ENCODE data around the gene HDAC4. TPM values are rescaled to one million over a fixed set of nuclear protein-coding genes. Genes with fewer than 3 reads are reported as not detected.
"Not testable (repeated sequence)": the region's sequence is repeated elsewhere in the genome, so short reads cannot be mapped to it uniquely, and the experiment has no call there.

Gene HDAC4
- total RNA-seq, 1 experiment from 2014 or later = 47.6 TPM

DNA sequence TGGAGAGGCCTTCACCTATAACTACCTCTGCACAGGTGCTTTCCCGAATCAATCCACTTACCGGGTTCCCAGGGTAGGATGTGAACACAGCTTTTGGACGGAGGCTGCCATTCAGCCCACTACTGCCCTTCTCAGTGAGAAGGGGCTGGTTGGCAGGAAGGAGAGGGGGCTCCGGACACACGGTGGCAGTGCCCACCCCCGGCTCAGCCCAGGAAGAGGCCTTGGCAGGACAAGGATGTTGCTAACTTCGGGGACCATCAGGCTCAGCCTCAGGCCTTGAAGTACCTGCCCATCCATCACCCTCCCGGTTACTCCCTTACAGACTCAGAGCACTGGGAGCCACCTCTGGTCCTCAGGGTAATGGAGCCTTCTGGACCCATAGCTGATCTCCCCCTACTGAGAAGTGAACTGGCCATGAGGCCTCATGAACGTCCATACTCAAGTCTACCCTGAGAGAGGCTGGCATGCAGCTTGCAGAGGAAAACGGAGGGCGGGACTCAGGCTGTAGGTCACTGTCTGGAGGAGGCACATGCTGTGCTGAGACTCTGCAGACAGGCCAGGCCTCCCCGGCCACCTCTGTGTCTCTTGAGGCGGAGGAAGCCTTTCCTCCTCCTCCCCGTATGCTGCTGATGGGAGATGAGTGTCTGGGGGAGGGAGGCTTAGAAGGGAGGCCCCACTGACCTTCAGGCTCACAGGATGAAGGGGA, 361.9 kb downstream of the HDAC4 start (continued):
- TF ChIP-seq, protein P1, sequence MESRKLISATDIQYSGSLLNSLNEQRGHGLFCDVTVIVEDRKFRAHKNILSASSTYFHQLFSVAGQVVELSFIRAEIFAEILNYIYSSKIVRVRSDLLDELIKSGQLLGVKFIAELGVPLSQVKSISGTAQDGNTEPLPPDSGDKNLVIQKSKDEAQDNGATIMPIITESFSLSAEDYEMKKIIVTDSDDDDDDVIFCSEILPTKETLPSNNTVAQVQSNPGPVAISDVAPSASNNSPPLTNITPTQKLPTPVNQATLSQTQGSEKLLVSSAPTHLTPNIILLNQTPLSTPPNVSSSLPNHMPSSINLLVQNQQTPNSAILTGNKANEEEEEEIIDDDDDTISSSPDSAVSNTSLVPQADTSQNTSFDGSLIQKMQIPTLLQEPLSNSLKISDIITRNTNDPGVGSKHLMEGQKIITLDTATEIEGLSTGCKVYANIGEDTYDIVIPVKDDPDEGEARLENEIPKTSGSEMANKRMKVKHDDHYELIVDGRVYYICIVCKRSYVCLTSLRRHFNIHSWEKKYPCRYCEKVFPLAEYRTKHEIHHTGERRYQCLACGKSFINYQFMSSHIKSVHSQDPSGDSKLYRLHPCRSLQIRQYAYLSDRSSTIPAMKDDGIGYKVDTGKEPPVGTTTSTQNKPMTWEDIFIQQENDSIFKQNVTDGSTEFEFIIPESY (IDR thresholded peaks at IDR 0.05; ENCODE audit: extremely low read depth, insufficient replicate concordance, low read length) = no peak
- TF ChIP-seq SRF (IDR thresholded peaks at IDR 0.05; ENCODE audit: low read depth) = no peak

- RAD21 ChIA-PET (ENCODE audit: low non-redundant PET in 1 of 2, low total read pairs in 2 of 2, uncharacterized antibody in 2 of 2, unreplicated experiment in 2 of 2); POLR2A ChIA-PET; ATAC-seq; H3K27ac ChIP-seq (ENCODE audit: low read depth, low read length); H3K4me2 ChIP-seq (ENCODE audit: low read length); BruUV-seq (replicated peaks); intact Hi-C loops (cut with micrococcal nuclease); H2AFZ ChIP-seq (ENCODE audit: low read depth, low read length, poor library complexity, severe bottlenecking); H3K27me3 ChIP-seq (ENCODE audit: insufficient read depth, low read length); H3K36me3 ChIP-seq (ENCODE audit: control insufficient read depth in 1 of 2, insufficient read depth in 2 of 2, low read length in 2 of 2); H4K20me1 ChIP-seq (ENCODE audit: insufficient read depth); H3K4me3 ChIP-seq (replicated peaks in 1 of 2; ENCODE audit: low read depth in 1 of 2, low read length in 2 of 2); DNase-seq (ENCODE audit: low read depth, low spot score); CTCF ChIA-PET; H3K9ac ChIP-seq (ENCODE audit: low read length); H3K79me2 ChIP-seq (ENCODE audit: insufficient read depth, low read length); H3K9me2 ChIP-seq (ENCODE audit: insufficient read depth); H3K4me1 ChIP-seq (ENCODE audit: control insufficient read depth in 1 of 2, insufficient read depth in 2 of 2, low read length in 2 of 2); H3K9me3 ChIP-seq (ENCODE audit: control insufficient read depth in 1 of 2, insufficient read depth in 1 of 2, low read depth in 1 of 2, low read length in 2 of 2): not testable (repeated sequence)
These were observed 362.5 kb downstream of the HDAC4 start for GRCh38 chr2:239038284-239038683.

- Histone ChIP-seq H3K36me3 (ENCODE audit: control insufficient read depth in 1 of 2, insufficient read depth in 2 of 2, low read length in 2 of 2) (no peaks in the 10 kb centered on the region), H3K27me3 (ENCODE audit: insufficient read depth, low read length) (peaks cover 3% of the 10 kb centered on the region; the same call in 1 of the 2 replicates), H3K4me1 (ENCODE audit: control insufficient read depth in 1 of 2, insufficient read depth in 2 of 2, low read length in 2 of 2) (peaks cover 0 to 3% of the 10 kb centered on the region in 2 experiments; a peak in 1 of 4 replicates), H3K4me3 (replicated peaks in 1 of 2; ENCODE audit: low read depth in 1 of 2, low read length in 2 of 2) (no peak overlapping the region), H4K20me1 (ENCODE audit: insufficient read depth) (no peaks in the 10 kb centered on the region), H3K27ac (ENCODE audit: low read depth, low read length) (no peak overlapping the region), H3K4me2 (ENCODE audit: low read length) (no peak overlapping the region), H2AFZ (ENCODE audit: low read depth, low read length, poor library complexity, severe bottlenecking) (no peak overlapping the region), H3K79me2 (ENCODE audit: insufficient read depth, low read length) (no peaks in the 10 kb centered on the region), H3K9ac (ENCODE audit: low read length) (no peak overlapping the region), H3K9me2 (ENCODE audit: insufficient read depth) (no peaks in the 10 kb centered on the region), H3K9me3 (ENCODE audit: control insufficient read depth in 1 of 2, insufficient read depth in 1 of 2, low read depth in 1 of 2, low read length in 2 of 2) (no peaks in the 10 kb centered on the region)
- CTCF ChIA-PET = no interaction called here
- BruUV-seq (replicated peaks) = no TSS peak
- intact Hi-C loops (cut with micrococcal nuclease) = no loop called here
- RAD21 ChIA-PET (ENCODE audit: low non-redundant PET in 1 of 2, low total read pairs in 2 of 2, uncharacterized antibody in 2 of 2, unreplicated experiment in 2 of 2) = no interaction called here
- POLR2A ChIA-PET = no interaction called here
- no peak for DNase-seq (ENCODE audit: low read depth, low spot score)
- no peak for ATAC-seq
- TF ChIP-seq EZH2 (IDR thresholded peaks at IDR 0.05) (no peak), ZNF274 (IDR thresholded peaks at IDR 0.05; ENCODE audit: low read depth, low read length) (no peak), POLR2AphosphoS5 (IDR thresholded peaks at IDR 0.05; ENCODE audit: low read depth, low read length) (no peak), POLR2A (IDR thresholded peaks at IDR 0.05; ENCODE audit: borderline replicate concordance, extremely low read depth, insufficient read depth, insufficient read length) (no peak), SRF (IDR thresholded peaks at IDR 0.05; ENCODE audit: low read depth) (no peak), SIN3A (IDR thresholded peaks at IDR 0.05; ENCODE audit: low read depth) (no peak), YY1 (IDR thresholded peaks at IDR 0.05; ENCODE audit: extremely low read depth, insufficient replicate concordance, low read depth, low read length) (no peak), ELF1 (IDR thresholded peaks at IDR 0.05; ENCODE audit: borderline replicate concordance, low read depth) (no peak), ZFX (IDR thresholded peaks at IDR 0.05) (no peak), FOSL1 (IDR thresholded peaks at IDR 0.05; ENCODE audit: low read depth) (no peak), RAD21 (IDR thresholded peaks at IDR 0.05; ENCODE audit: low read depth) (no peak)
- TF ChIP-seq, protein P2, sequence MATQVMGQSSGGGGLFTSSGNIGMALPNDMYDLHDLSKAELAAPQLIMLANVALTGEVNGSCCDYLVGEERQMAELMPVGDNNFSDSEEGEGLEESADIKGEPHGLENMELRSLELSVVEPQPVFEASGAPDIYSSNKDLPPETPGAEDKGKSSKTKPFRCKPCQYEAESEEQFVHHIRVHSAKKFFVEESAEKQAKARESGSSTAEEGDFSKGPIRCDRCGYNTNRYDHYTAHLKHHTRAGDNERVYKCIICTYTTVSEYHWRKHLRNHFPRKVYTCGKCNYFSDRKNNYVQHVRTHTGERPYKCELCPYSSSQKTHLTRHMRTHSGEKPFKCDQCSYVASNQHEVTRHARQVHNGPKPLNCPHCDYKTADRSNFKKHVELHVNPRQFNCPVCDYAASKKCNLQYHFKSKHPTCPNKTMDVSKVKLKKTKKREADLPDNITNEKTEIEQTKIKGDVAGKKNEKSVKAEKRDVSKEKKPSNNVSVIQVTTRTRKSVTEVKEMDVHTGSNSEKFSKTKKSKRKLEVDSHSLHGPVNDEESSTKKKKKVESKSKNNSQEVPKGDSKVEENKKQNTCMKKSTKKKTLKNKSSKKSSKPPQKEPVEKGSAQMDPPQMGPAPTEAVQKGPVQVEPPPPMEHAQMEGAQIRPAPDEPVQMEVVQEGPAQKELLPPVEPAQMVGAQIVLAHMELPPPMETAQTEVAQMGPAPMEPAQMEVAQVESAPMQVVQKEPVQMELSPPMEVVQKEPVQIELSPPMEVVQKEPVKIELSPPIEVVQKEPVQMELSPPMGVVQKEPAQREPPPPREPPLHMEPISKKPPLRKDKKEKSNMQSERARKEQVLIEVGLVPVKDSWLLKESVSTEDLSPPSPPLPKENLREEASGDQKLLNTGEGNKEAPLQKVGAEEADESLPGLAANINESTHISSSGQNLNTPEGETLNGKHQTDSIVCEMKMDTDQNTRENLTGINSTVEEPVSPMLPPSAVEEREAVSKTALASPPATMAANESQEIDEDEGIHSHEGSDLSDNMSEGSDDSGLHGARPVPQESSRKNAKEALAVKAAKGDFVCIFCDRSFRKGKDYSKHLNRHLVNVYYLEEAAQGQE (IDR thresholded peaks at IDR 0.05; ENCODE audit: low read depth) = no peak
These were observed 363.3 kb downstream of the HDAC4 start for GRCh38 chr2:239037559-239037910.
